ENCODE measurements around the gene PLA2G1B. TPM values are rescaled to one million over a fixed set of nuclear protein-coding genes. Genes with fewer than 3 reads are reported as not detected.

The PLA2G1B gene
- 1 to 10 TPM in 3 of 7 donors, not detected in 4; 1.1 to 1.9 (median 1.4) TPM for total RNA-seq
- under 1 TPM; 0.29 to 0.83 (median 0.56) TPM for polyA plus RNA-seq
- long read RNA-seq, donor 1 = 0 reads
- long read RNA-seq, donor 2, transcript PLA2G1B-203 (3 exons, 562 nt) = minor isoform, 5 of 34 reads
- long read RNA-seq, donor 2, transcript PLA2G1B-201 (4 exons, 565 nt) = major isoform, 27 of 34 reads
- long read RNA-seq, donor 2, partial matches to known transcripts = 0 of 34 reads
- long read RNA-seq, donor 2, other reads (novel, unspliced or antisense) = 0 of 34 reads

GRCh38 chr12:120327593-120327992, at the start of gene PLA2G1B:
Gene PLA2G1B (minus strand): TSS chr12:120327779. CDS start chr12:120327753, 26 bp downstream.
- DNase-seq = no peak
- no peaks in the 10 kb centered on the region for H3K9me3 ChIP-seq
- intact Hi-C loops (cut with DNase I; ENCODE audit: low total_unique reads) = loop anchor here (10.0 kb wide), 1 partner anchor 107 kb away; the partner anchor contains the start of gene COX6A1
- no peaks in the 10 kb centered on the region for H3K36me3 ChIP-seq
- no peak within 1 kb of the TSS for H3K27ac ChIP-seq
- TF ChIP-seq CTCF (IDR thresholded peaks at IDR 0.05 in 8 of 11, conservative IDR thresholded peaks at IDR 0.05 in 3 of 11) (no peak), POLR2A (IDR thresholded peaks at IDR 0.05) (no peak), POLR2AphosphoS5 (IDR thresholded peaks at IDR 0.05) (no peak)
- peaks cover 0 to 12% (median 7%) of the 10 kb centered on the region in 6 donors for H3K4me1 ChIP-seq
- 77 to 92% (median 80%) methylated on average over 5 of the region's 5 CpGs for WGBS, 5 donors
- H3K4me3 ChIP-seq = no peak within 1 kb of the TSS
- peaks cover 0 to 15% (median 0%) of the 10 kb centered on the region in 7 donors for H3K27me3 ChIP-seq (replicated peaks in 1 of 7)

- Histone ChIP-seq H3K27ac (no peak overlapping the region), H3K4me1 (no peaks in the 10 kb centered on the region), H3K27me3 (replicated peaks in 1 of 7) (peaks cover 0 to 84% (median 17%) of the 10 kb centered on the region in 7 donors), H3K4me3 (no peak overlapping the region), H3K36me3 (no peaks in the 10 kb centered on the region), H3K9me3 (no peaks in the 10 kb centered on the region)
- no peak for DNase-seq
- TF ChIP-seq POLR2A (IDR thresholded peaks at IDR 0.05) (no peak), CTCF (IDR thresholded peaks at IDR 0.05 in 8 of 11, conservative IDR thresholded peaks at IDR 0.05 in 3 of 11) (no peak), POLR2AphosphoS5 (IDR thresholded peaks at IDR 0.05) (no peak)
- WGBS, 5 donors = 38 to 55% (median 49%) methylated on average over 5 of the region's 5 CpGs
- intact Hi-C loops (cut with DNase I; ENCODE audit: low total_unique reads) = no loop called here
These were observed 49.5 kb upstream of the PLA2G1B start for GRCh38 chr12:120376934-120377572.

- no peak overlapping the region for H3K27ac ChIP-seq
- 72 to 84% (median 83%) methylated on average over 5 of the region's 5 CpGs for WGBS, 5 donors
These were observed 48.8 kb upstream of the PLA2G1B start for GRCh38 chr12:120376416-120376815.

More at GRCh38 chr12:120376416-120376815, 48.8 kb upstream of the PLA2G1B start:
- no peak for TF ChIP-seq CTCF (IDR thresholded peaks at IDR 0.05 in 8 of 11, conservative IDR thresholded peaks at IDR 0.05 in 3 of 11)
- TF ChIP-seq POLR2AphosphoS5 (IDR thresholded peaks at IDR 0.05) = no peak
- no peak for TF ChIP-seq POLR2A (IDR thresholded peaks at IDR 0.05)
- Histone ChIP-seq H3K4me3 (no peak overlapping the region), H3K36me3 (no peaks in the 10 kb centered on the region), H3K4me1 (no peaks in the 10 kb centered on the region), H3K9me3 (no peaks in the 10 kb centered on the region), H3K27me3 (replicated peaks in 1 of 7) (peaks cover 0 to 84% (median 23%) of the 10 kb centered on the region in 7 donors)
- intact Hi-C loops (cut with DNase I; ENCODE audit: low total_unique reads) = no loop called here
- DNase-seq = no peak
